Epithelial cell of proximal tubule (primary cell): Measurements from ENCODE around the gene CENPC. TPM values are rescaled to one million over a fixed set of nuclear protein-coding genes. Genes with fewer than 3 reads are reported as not detected.
"Not testable (repeated sequence)": the region's sequence is repeated elsewhere in the genome, so short reads cannot be mapped to it uniquely, and the experiment has no call there.

Source experiments
- DNase-seq: peaks from one replicate; pipeline ENCODE4 v3.0.0-alpha.2; 2011; ENCODE audit warnings: low read depth
- H3K4me3 ChIP-seq: 2 replicates; pipeline ENCODE4 v1.5.1; 2011; ENCODE audit warnings: low read depth, mild to moderate bottlenecking, low read length
- total RNA-seq: library from RNA; depleted of rRNA; stranded (reverse); fragments of >200 nt; gene quantifications from 2 replicates; pipeline ENCODE4 v1.2.3, GENCODE V29; 2015
- TF ChIP-seq, protein P1 (sequence below): conservative IDR thresholded peaks from 2 replicates; pipeline ENCODE4 v1.5.1; 2012; ENCODE audit warnings: low read depth, mild to moderate bottlenecking, low read length

CENPC gene
- total RNA-seq, 1 donor from 2014 or later: 11.5 TPM

DNA sequence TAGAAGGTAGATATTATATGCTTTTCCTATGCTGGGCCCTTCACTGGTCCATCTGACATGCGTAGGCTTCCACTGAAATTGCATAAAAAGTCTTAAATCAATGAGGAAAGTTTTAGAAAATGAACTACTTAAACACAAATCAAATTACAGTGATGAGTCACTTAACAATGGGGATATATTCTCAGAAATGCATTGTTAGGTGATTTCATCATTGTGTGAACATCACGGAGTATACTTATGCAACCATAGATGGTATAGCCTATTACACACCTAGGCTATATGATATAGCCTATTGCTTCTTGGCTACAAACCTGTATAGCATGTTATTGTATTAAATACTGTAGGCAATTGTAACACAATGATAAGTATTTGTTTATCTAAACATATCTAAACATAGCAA is 23.5 kb upstream of the CENPC start:
- TF ChIP-seq, protein P1, sequence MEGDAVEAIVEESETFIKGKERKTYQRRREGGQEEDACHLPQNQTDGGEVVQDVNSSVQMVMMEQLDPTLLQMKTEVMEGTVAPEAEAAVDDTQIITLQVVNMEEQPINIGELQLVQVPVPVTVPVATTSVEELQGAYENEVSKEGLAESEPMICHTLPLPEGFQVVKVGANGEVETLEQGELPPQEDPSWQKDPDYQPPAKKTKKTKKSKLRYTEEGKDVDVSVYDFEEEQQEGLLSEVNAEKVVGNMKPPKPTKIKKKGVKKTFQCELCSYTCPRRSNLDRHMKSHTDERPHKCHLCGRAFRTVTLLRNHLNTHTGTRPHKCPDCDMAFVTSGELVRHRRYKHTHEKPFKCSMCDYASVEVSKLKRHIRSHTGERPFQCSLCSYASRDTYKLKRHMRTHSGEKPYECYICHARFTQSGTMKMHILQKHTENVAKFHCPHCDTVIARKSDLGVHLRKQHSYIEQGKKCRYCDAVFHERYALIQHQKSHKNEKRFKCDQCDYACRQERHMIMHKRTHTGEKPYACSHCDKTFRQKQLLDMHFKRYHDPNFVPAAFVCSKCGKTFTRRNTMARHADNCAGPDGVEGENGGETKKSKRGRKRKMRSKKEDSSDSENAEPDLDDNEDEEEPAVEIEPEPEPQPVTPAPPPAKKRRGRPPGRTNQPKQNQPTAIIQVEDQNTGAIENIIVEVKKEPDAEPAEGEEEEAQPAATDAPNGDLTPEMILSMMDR: no peak
- H3K4me3 ChIP-seq: no peak overlapping the region
- DNase-seq: no peak

DNA sequence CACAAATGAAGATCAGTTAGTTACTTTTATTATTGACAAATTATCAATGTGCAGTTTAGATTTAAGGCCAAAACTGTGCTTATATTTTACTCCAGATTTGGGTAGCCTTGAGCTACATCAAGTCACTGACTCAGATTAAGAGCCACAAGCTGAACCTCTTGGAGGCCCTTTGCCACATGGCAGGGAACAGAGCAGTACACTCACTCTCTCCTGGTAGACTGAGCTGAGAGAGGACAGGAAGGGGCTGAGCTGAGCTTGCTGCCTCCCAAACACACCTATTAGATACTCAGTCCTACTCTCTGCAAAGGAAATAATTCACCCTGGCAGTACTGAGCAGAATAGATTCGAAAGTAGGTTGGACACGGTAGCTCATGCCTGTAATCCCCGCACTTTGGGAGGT is 21.0 kb upstream of the CENPC start:
- no peak for DNase-seq
- TF ChIP-seq, protein P1: no peak
- no peak overlapping the region for H3K4me3 ChIP-seq

DNA sequence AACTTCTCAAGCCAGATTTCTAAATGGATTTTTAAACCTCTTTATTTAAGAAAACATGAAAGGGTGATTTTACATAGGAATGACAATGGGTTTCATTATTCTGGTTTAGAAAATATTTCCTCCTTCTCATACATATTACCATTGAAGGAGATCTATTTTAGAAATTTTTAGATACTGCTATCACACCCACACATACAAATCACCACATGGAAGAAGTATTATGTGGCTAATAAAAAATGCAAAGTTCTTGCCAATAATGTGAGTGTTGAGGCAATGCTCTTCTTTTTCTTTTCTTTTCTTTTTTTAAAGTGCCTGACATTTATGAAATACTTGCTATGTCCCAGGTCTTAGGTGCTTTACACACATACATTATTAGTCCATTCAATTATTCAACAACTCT is 20.0 kb upstream of the CENPC start:
- no peak overlapping the region for H3K4me3 ChIP-seq
- TF ChIP-seq, protein P1: no peak
- DNase-seq: no peak

DNA sequence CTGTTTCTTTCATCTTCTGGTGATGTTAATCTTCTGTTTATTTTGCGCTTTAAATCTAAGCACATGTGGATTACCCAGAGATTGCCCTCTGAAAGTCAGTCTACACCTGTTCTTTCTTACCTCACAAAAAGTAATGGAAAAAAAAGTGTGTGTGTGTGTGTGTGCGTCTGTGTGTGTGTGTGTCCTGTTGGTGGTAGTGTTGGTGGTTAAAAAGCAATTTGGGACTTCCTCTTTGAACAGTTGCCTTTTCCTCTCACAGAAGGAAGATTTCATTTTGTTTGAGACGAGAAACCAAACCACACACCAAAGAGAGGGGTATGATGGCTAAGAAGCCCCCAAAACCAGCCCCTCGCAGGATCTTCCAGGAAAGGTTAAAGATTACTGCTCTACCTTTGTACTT is 13.2 kb upstream of the CENPC start, which contains the start of gene STAP1:
Gene STAP1 (plus strand): TSS at position 235 of the 400 bp plus-strand sequence. CDS start 83 bp downstream, at position 318.
- TF ChIP-seq, protein P1: no peak
- no peak for DNase-seq
- H3K4me3 ChIP-seq: no peak within 1 kb of the TSS

DNA sequence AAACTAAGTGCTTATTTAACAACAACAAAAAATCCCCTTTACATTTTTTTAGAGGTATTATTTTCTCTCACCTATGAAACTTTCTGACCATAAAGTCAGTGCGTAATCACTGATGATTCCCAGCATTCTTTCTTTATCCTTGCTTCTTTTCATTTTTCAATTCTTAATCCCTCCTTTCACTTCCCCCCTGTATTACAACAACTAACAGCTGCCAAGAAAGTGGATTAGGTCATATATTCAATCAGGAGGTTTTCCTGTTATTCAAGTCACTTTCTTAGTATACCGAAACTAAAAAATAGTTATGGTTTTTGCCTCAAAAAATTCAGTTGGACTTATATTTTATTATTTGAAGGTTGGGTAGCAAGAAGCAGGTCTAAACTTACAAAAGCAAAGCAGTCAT is 11.1 kb upstream of the CENPC start:
- no peak for DNase-seq
- H3K4me3 ChIP-seq: no peak overlapping the region
- TF ChIP-seq, protein P1: no peak

DNA sequence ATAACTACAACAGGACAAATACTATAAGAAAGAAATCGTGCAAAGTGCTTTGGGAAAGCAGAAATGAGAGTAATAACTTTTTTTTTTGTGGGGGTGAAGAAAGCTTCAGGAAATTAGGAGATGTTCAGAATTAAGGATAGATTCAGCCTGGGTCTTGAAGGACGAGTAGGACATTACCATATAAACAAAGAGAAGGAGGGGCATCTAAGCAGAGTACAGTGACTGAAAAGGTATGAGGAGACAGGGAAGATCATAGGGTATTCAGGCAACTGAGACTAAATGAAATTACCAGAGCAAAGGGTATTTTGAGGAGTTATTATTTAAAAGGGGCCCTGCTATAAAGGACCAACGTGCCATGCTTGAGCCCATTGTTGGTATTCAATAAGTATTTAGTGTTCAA is 10.1 kb upstream of the CENPC start:
- DNase-seq: no peak
- no peak overlapping the region for H3K4me3 ChIP-seq
- TF ChIP-seq, protein P1: no peak

DNA sequence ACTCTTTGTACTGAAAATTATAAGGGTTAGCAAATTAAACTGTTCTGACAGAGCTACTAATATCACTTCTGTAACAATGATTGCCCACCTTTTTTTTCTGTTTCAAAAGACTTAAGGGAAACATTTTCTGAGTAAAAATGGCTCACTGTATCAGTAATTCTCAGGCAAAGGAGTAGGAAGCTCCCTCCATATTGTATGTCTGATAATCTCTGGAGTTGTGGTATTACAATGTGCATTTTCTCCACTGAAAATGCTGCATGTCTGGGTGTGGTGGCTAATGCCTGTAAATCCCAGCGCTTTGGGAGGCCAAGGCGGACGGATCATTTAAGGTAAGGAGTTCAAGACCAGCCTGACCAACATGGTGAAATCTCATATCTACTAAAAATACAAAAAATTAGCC is 8.8 kb upstream of the CENPC start:
- TF ChIP-seq, protein P1: no peak
- no peak for DNase-seq
- H3K4me3 ChIP-seq: no peak overlapping the region

DNA sequence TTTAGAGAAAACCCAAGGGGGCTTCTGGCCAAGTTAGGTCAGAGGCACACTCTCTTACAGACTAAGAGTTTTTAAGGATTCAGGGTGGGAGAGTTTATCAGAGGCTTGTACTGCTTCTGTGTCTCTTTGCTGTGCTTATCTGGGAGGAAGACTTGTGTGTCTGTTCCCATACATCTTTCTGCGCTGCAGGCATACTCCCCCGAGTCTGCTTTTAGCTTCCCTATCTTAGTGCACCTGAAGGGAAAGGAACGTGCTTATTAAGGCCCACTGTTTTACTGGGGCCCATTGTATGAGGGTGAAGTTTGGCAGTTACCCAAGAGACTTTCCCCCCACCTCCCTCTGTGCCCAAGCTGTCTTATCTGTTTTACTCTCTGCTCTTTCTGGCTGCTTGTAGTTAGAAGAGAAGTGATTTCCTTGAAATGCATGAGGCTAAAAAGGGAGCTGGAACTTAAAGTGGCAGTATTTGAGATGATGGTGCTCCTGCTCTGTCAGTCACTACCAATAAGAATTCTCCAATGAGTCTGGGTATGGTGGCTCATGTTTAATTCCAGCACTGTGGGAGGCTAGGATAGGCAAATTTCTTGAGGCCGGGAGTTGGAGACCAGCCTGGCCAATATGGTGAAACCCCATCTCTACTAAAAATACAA is 7.0 kb upstream of the CENPC start:
- H3K4me3 ChIP-seq, DNase-seq: not testable (repeated sequence)
